Right atrium auricular region (tissue), 2 donors: Measurements from ENCODE around the gene RFPL3. TPM values are rescaled to one million over a fixed set of nuclear protein-coding genes. Genes with fewer than 3 reads are reported as not detected.
A peak's percentile ranks its signal among the peaks of the same experiment; 100 is the strongest.

Experiments
- DNase-seq: peaks from one replicate; pipeline ENCODE4 v3.0.0-alpha.2; 2019; ENCODE audit warnings: low spot score
- H3K27ac ChIP-seq, 2 donors: fragments of 200-600 bp; sonication (generic); 1 replicate in 1 of 2; 2 replicates in 1 of 2; pipeline ENCODE4 v1.5.1; 2016 to 2019
- H3K27me3 ChIP-seq, 2 donors: fragments of 200-600 bp; sonication (generic); one replicate each; pipeline versions ENCODE4 v1.5.1 to v1.6.0; 2017 to 2019
- H3K36me3 ChIP-seq: fragments of 200-600 bp; sonication (generic); one replicate; pipeline ENCODE4 v1.5.1; 2016
- H3K4me1 ChIP-seq, 2 donors: fragments of 200-600 bp; sonication (generic); one replicate each; pipeline versions ENCODE4 v1.5.1 to v1.6.0; 2017 to 2019
- H3K4me3 ChIP-seq, 2 donors: fragments of 200-600 bp; sonication (generic); 1 replicate in 1 of 2; 2 replicates in 1 of 2; pipeline ENCODE4 v1.5.1; 2017 to 2019; ENCODE audit warnings: mild to moderate bottlenecking in 1 of 2, moderate library complexity in 1 of 2
- H3K9me3 ChIP-seq, 2 donors: fragments of 200-600 bp; sonication (generic); one replicate each; pipeline ENCODE4 v1.5.1; 2019
- total RNA-seq, 2 donors: library from RNA; depleted of rRNA; stranded (reverse); fragments of >200 nt; gene quantifications; one replicate each; pipeline ENCODE4 v1.1.0, GENCODE V29; 2016
- TF ChIP-seq, protein P1 (sequence below), 2 donors: fragments of 200-600 bp; sonication (generic); IDR thresholded peaks; one replicate each; pipeline ENCODE4 v1.5.1; 2019; ENCODE audit warnings: antibody characterized with exemption in 2 of 2

RFPL3 gene
- total RNA-seq, 2 donors from 2014 or later, result not detected

DNA sequence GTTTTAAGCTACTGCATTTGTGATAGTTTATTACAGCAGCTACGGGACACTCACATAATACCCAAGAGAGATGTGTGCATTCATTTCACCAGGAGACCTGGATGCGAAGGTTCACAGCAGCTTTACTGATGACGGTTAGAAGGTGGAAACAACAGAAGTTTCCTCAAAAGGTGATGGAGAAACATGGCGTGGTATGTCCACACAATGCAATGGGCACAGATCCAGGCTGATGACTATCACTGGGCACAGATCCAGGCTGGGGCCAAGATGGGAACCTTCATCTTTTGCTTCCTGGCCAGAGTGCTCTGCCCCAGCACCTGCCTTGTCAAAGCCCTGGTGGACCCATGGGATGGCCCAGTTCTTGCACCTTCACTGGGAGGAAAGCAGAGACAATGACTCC lies 30.6 kb upstream of the RFPL3 start:
- Histone ChIP-seq H3K9me3 (no peaks in the 10 kb centered on the region), H3K4me3 (no peak overlapping the region), H3K27ac (no peak overlapping the region), H3K36me3 (no peaks in the 10 kb centered on the region), H3K27me3 (no peaks in the 10 kb centered on the region), H3K4me1 (no peaks in the 10 kb centered on the region)
- TF ChIP-seq, protein P1, sequence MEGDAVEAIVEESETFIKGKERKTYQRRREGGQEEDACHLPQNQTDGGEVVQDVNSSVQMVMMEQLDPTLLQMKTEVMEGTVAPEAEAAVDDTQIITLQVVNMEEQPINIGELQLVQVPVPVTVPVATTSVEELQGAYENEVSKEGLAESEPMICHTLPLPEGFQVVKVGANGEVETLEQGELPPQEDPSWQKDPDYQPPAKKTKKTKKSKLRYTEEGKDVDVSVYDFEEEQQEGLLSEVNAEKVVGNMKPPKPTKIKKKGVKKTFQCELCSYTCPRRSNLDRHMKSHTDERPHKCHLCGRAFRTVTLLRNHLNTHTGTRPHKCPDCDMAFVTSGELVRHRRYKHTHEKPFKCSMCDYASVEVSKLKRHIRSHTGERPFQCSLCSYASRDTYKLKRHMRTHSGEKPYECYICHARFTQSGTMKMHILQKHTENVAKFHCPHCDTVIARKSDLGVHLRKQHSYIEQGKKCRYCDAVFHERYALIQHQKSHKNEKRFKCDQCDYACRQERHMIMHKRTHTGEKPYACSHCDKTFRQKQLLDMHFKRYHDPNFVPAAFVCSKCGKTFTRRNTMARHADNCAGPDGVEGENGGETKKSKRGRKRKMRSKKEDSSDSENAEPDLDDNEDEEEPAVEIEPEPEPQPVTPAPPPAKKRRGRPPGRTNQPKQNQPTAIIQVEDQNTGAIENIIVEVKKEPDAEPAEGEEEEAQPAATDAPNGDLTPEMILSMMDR (IDR thresholded peaks at IDR 0.05), result no peak
- no peak for DNase-seq

DNA sequence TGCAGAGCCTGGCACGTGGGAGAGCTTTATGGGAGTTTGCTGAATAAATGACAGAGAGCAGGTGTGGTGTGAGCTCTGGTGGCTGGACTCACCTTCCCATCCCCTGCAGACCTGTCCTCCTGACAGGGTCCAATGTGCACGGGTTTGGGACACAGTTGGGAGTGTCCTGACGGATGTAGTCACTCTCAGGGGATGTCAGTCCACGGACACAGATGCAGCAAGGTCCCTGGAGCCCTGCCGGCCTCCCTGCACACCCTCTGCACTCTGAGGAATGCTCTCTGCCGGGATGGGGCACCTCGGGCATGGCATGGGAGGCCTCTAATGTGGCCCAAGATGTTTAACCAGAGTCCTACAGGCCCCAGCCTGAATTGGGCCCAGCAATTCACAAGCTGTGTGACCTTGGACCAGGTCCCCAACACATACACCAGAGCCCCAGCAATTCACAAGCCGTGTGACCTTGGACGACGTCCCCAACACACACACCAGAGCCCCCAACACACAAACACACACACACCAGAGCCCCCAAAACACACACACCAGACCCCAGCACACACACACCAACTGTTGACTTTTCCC lies 30.0 kb upstream of the RFPL3 start:
- no peaks in the 10 kb centered on the region for H3K27me3 ChIP-seq
- TF ChIP-seq, protein P1 (IDR thresholded peaks at IDR 0.05), result no peak
- no peaks in the 10 kb centered on the region for H3K9me3 ChIP-seq
- no peak overlapping the region for H3K27ac ChIP-seq
- H3K4me3 ChIP-seq, result no peak overlapping the region
- peak; percentile 34 for DNase-seq
- H3K36me3 ChIP-seq, result no peaks in the 10 kb centered on the region
- H3K4me1 ChIP-seq, result no peaks in the 10 kb centered on the region

DNA sequence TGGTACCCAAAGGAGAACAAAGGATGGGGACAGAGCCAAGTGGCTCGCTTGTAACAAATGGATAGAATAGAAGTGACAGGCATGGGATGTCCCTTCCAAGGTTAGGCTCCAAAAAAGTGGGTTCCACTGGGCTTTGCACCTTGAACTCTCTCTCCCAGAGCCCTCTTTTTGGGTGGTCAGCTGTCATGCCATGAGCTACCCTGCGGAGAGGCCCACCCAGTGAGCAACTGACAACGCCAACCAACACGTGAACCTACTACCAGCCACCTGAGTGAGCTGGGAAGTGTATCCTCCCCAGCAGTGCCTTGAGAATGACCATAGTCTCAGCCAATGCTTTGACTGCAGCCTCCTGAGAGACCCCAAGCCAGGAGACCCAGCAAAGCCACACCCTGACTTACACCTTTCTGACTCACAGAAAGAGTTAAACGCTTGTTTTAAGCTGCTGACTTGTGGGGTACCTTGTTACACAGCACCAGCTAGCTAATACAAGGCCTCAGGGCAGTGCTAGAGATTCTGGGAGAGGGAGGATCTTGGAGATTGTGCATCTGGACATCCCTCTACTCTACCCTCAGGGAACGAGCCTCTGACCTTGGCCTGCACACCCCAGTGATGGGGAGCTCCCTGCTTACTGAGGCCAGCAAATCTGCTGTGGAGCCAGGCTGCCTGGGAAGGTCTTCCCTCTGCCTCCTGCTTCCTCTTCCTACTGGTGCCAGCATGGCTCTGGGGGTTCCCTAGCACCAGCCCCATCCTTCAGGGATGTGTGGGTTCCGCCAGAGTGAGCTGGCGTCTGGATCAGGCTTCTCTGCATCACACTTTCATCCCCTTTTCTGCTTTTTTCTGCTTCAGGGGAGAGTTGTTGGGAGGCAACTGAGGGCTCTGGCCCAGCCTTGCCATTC lies 29.1 kb upstream of the RFPL3 start:
- Histone ChIP-seq H3K27me3 (no peaks in the 10 kb centered on the region), H3K4me3 (no peak overlapping the region), H3K36me3 (no peaks in the 10 kb centered on the region), H3K4me1 (no peaks in the 10 kb centered on the region), H3K27ac (no peak overlapping the region), H3K9me3 (no peaks in the 10 kb centered on the region)
- DNase-seq, result peak; percentile 30
- TF ChIP-seq, protein P1 (IDR thresholded peaks at IDR 0.05), result no peak

DNA sequence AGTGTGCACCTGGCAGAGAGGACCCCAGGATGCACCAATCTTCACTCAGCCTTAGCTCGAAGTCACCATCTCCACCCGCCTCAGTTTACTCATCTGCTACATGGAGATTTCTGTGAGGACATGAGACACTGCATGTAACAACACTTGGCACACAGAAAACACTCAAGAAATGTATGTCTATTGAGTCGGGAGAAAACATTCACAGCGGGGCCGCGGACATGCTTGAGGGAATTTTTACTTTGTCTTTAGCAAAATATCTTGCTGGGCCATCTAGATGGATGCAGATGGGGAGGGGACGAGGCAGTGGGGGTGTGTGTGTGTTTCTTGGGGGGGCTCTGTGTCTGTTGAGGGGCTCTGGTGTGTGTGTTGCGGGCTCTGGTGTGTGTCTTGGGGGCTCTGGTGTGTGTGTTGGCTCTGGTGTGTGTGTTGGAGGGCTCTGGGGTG lies 28.4 kb upstream of the RFPL3 start:
- no peak overlapping the region for H3K27ac ChIP-seq
- TF ChIP-seq, protein P1 (IDR thresholded peaks at IDR 0.05), result no peak

DNA sequence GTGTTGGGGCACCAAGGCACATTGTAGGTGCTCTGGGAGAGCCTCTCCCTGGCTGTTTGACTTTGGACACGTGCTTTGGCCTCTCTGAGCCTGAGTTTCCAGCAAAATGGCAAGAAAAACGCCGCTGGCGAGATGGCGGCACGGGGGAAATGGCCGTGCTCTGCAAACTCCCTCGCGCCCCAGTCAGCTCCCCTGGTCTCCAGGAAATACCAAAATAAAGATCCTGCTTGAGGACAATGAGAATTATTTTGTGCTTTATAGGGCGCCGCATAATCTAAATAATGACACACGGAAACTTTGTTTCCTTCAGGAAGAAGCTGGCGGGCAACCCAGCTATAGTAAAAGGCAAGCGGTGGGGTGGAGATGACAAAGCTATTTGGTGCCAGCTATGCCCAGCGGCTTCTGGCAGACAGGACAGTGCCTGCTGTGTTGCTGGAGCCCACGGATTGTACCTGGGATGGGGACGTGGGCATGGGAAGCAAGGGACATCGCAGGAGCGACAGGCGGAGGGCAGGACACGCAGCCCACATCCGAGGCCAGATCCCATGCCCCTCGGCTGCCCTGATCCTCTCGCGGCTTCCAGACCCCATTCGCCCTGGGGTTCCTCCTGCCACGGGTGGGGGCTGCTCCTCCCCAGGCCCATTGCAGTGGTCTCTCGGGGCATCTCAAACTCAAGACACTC lies 26.3 kb upstream of the RFPL3 start:
- peak; percentile 18 for DNase-seq
- no peaks in the 10 kb centered on the region for H3K4me1 ChIP-seq
- no peak overlapping the region for H3K27ac ChIP-seq
- H3K4me3 ChIP-seq, result peak overlapping the region in 1 of 2 donors; percentile 4
- TF ChIP-seq, protein P1 (IDR thresholded peaks at IDR 0.05), result no peak
- H3K27me3 ChIP-seq, result no peaks in the 10 kb centered on the region
- H3K9me3 ChIP-seq, result no peaks in the 10 kb centered on the region
- no peaks in the 10 kb centered on the region for H3K36me3 ChIP-seq

More for the DNA sequence above, 28.4 kb upstream of the RFPL3 start:
- H3K4me3 ChIP-seq, result no peak overlapping the region
- H3K4me1 ChIP-seq, result no peaks in the 10 kb centered on the region
- no peaks in the 10 kb centered on the region for H3K36me3 ChIP-seq
- H3K27me3 ChIP-seq, result no peaks in the 10 kb centered on the region
- no peaks in the 10 kb centered on the region for H3K9me3 ChIP-seq
- peak; percentile 23 for DNase-seq
